Caco-2 (cell line): Measurements from ENCODE around the gene ABCA13. TPM values are rescaled to one million over a fixed set of nuclear protein-coding genes. Genes with fewer than 3 reads are reported as not detected.

ENCODE experiments used
- BruUV-seq: library from RNA; stranded (reverse); fragments of 400-500 nt; replicated peaks from 2 replicates; lab custom pipeline; 2021; lab: Mats Ljungman, UMichigan
- CTCF ChIA-PET: fragments of 300-600 bp; sonication (Branson Sonifier 250); formaldehyde crosslinking; loops from one replicate; lab custom pipeline; 2022; ENCODE audit warnings: antibody characterized with exemption; lab: Charles Lee
- POLR2A ChIA-PET: fragments of 300-600 bp; sonication (Branson Sonifier 250); formaldehyde crosslinking; loops from one replicate; lab custom pipeline; 2022; ENCODE audit warnings: antibody characterized with exemption; lab: Charles Lee
- DNase-seq, 2 experiments: peaks; one replicate each; pipeline versions ENCODE4 v3.0.0 to v3.0.0-alpha.2; 2020 to 2022
- H3K27me3 ChIP-seq: replicated peaks from 2 replicates; pipeline ENCODE4 v1.6.0; 2011; ENCODE audit warnings: low read length; ENCODE audit not compliant: control insufficient read depth, insufficient read depth
- H3K36me3 ChIP-seq: 2 replicates; pipeline ENCODE4 v1.5.1; 2011; ENCODE audit warnings: low read length; ENCODE audit not compliant: control insufficient read depth, insufficient read depth
- H3K4me1 ChIP-seq: fragments of 250-450 bp; sonication (Bioruptor Pico); 2 replicates; pipeline ENCODE4 v1.5.1; 2020; ENCODE audit warnings: mild to moderate bottlenecking
- H3K4me3 ChIP-seq: 2 replicates; pipeline ENCODE4 v1.5.1; 2011; ENCODE audit warnings: low read depth, mild to moderate bottlenecking, control low read depth, low read length
- H3K9me3 ChIP-seq: fragments of 250-450 bp; sonication (Bioruptor Pico); 2 replicates; pipeline ENCODE4 v1.5.1; 2020; ENCODE audit warnings: mild to moderate bottlenecking, moderate library complexity
- H3K27ac Mint-ChIP-seq: one replicate; pipeline ENCODE4 v1.8.0; 2022; ENCODE audit warnings: mixed read lengths; ENCODE audit not compliant: unreplicated experiment
- H3K27me3 Mint-ChIP-seq: one replicate; pipeline ENCODE4 v1.8.0; 2022; ENCODE audit warnings: mixed read lengths; ENCODE audit not compliant: insufficient read depth, unreplicated experiment
- H3K36me3 Mint-ChIP-seq: one replicate; pipeline ENCODE4 v1.8.0; 2022; ENCODE audit warnings: mild to moderate bottlenecking, mixed read lengths; ENCODE audit not compliant: insufficient read depth, unreplicated experiment
- H3K4me1 Mint-ChIP-seq: one replicate; pipeline ENCODE4 v1.8.0; 2022; ENCODE audit warnings: low read depth, mixed read lengths; ENCODE audit not compliant: unreplicated experiment
- H3K4me3 Mint-ChIP-seq: one replicate; pipeline ENCODE4 v1.8.0; 2022; ENCODE audit warnings: mild to moderate bottlenecking, moderate library complexity, mixed read lengths; ENCODE audit not compliant: unreplicated experiment
- H3K9me3 Mint-ChIP-seq: one replicate; pipeline ENCODE4 v1.8.0; 2022; ENCODE audit warnings: mixed read lengths; ENCODE audit not compliant: unreplicated experiment
- CTCF ChIP-seq, 2 experiments: fragments of 200-600 bp in 1 of 2; IDR thresholded peaks; 1 replicate in 1 of 2; 2 replicates in 1 of 2; pipeline versions ENCODE4 v1.5.1 to v1.8.0; 2011 to 2022; ENCODE audit warnings: antibody characterized with exemption in 1 of 2, control low read depth in 1 of 2, inconsistent platforms in 1 of 2, low read depth in 1 of 2, low read length in 1 of 2, mild to moderate bottlenecking in 1 of 2, moderate library complexity in 1 of 2; ENCODE audit not compliant: insufficient read depth in 1 of 2, severe bottlenecking in 1 of 2, unreplicated experiment in 1 of 2
- intact Hi-C: fragments of 100-400 bp; cut with micrococcal nuclease; formaldehyde crosslinking; loops from one replicate; pipeline ENCODE4 v1.10.0; 2022; ENCODE audit not compliant: unreplicated experiment
- total RNA-seq: library from RNA; stranded (reverse); gene quantifications from 2 replicates; pipeline ENCODE4 v1.2.3, GENCODE V29; 2022

ABCA13 gene
- total RNA-seq, 1 experiment from 2014 or later = 0.07 TPM

DNA sequence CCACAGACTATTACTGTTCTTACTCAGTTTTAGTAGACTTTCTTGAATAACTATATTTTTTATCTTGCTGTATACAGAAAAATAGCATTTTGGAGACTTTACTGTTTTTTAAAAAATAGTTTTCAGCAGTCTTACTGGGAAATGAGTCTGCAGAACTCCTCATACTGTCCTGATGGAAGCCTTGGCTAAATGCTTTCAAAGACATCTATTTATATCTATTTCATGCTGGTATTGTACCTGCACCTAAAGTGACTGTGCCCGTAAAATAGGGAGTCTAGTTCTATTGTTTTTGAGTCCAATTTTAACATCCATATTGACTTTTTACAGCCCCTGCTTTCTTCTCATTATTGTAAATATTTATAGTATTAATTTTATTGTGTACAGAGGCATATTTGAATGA, 464.5 kb downstream of the ABCA13 start:
- Histone ChIP-seq H3K4me1 (no peaks in the 10 kb centered on the region), H3K27me3 (no peaks in the 10 kb centered on the region), H3K9me3 (no peaks in the 10 kb centered on the region), H3K4me3 (no peak overlapping the region), H3K36me3 (no peaks in the 10 kb centered on the region)
- POLR2A ChIA-PET = no interaction called here
- intact Hi-C loops = no loop called here
- H3K36me3 Mint-ChIP-seq = no peaks in the 10 kb centered on the region
- peaks cover 9% of the 10 kb centered on the region for H3K27me3 Mint-ChIP-seq
- no peak overlapping the region for H3K4me3 Mint-ChIP-seq
- no TSS peak for BruUV-seq
- TF ChIP-seq CTCF (IDR thresholded peaks at IDR 0.05; ENCODE audit: insufficient read depth in 1 of 2, low read depth in 1 of 2, low read length in 1 of 2, severe bottlenecking in 1 of 2, unreplicated experiment in 1 of 2) = no peak
- no peaks in the 10 kb centered on the region for H3K9me3 Mint-ChIP-seq
- no peak for DNase-seq
- CTCF ChIA-PET = no interaction called here
- H3K4me1 Mint-ChIP-seq = no peaks in the 10 kb centered on the region
- no peak overlapping the region for H3K27ac Mint-ChIP-seq

- no peaks in the 10 kb centered on the region for H3K4me1 Mint-ChIP-seq
- POLR2A ChIA-PET = no interaction called here
- peaks cover 9% of the 10 kb centered on the region for H3K27me3 Mint-ChIP-seq
- H3K9me3 ChIP-seq = no peaks in the 10 kb centered on the region
- H3K9me3 Mint-ChIP-seq = no peaks in the 10 kb centered on the region
- H3K36me3 Mint-ChIP-seq = no peaks in the 10 kb centered on the region
- no peaks in the 10 kb centered on the region for H3K4me1 ChIP-seq
- no peak for TF ChIP-seq CTCF (IDR thresholded peaks at IDR 0.05; ENCODE audit: insufficient read depth in 1 of 2, low read depth in 1 of 2, low read length in 1 of 2, severe bottlenecking in 1 of 2, unreplicated experiment in 1 of 2)
- H3K4me3 Mint-ChIP-seq = no peak overlapping the region
- H3K4me3 ChIP-seq = no peak overlapping the region
- H3K27me3 ChIP-seq = no peaks in the 10 kb centered on the region
- no peaks in the 10 kb centered on the region for H3K36me3 ChIP-seq
- no peak for DNase-seq
- CTCF ChIA-PET = no interaction called here
- H3K27ac Mint-ChIP-seq = no peak overlapping the region
- intact Hi-C loops = no loop called here
- BruUV-seq = no TSS peak
These were observed 465.2 kb downstream of the ABCA13 start for GRCh38 chr7:48636391-48637015.

DNA sequence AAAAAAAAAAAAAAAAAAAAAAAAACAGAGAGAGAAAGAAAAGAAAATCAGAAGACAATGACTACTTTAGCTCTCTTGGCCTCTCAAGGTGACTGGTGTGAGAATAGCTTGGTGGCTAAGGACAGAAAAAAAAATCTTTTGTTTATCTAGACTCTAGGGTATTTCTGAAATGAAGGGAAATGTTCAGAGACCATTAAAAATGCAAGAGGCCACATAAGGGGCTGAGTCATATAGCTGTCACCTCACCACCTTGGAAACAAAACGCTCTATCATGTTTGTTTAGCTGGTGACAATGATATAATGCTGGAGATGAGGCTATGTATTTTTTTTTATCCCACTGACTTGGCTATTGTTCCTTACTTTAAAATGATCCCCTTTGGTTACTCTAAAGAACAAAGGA, 466.1 kb downstream of the ABCA13 start:
- Histone ChIP-seq H3K27me3 (no peaks in the 10 kb centered on the region), H3K36me3 (no peaks in the 10 kb centered on the region), H3K9me3 (no peaks in the 10 kb centered on the region), H3K4me3 (no peak overlapping the region), H3K4me1 (no peaks in the 10 kb centered on the region)
- BruUV-seq = no TSS peak
- ChIA-PET POLR2A (no interaction called here), CTCF (no interaction called here)
- Mint-ChIP-seq H3K4me3 (no peak overlapping the region), H3K36me3 (no peaks in the 10 kb centered on the region), H3K27ac (no peak overlapping the region), H3K4me1 (no peaks in the 10 kb centered on the region), H3K9me3 (no peaks in the 10 kb centered on the region), H3K27me3 (peaks cover 9% of the 10 kb centered on the region)
- no peak for DNase-seq
- no peak for TF ChIP-seq CTCF (IDR thresholded peaks at IDR 0.05; ENCODE audit: insufficient read depth in 1 of 2, low read depth in 1 of 2, low read length in 1 of 2, severe bottlenecking in 1 of 2, unreplicated experiment in 1 of 2)
- intact Hi-C loops = no loop called here
